Esophagus muscularis mucosa (tissue), 3 donors: ENCODE results near the gene RHOXF2B.
"Not testable (repeated sequence)": the region's sequence is repeated elsewhere in the genome, so short reads cannot be mapped to it uniquely, and the experiment has no call there.

ENCODE experiments used
- CTCF ChIP-seq, 3 experiments: fragments of 200-600 bp in 2 of 3; fragments of 450-650 bp in 1 of 3; sonication (generic) in 2 of 3; IDR thresholded peaks; one replicate each; pipeline ENCODE4 v1.5.1; 2017 to 2019; ENCODE audit warnings: antibody characterized with exemption in 3 of 3, mild to moderate bottlenecking in 2 of 3, moderate library complexity in 1 of 3
- POLR2A ChIP-seq: fragments of 450-650 bp; IDR thresholded peaks from one replicate; pipeline ENCODE4 v1.6.1; 2017; ENCODE audit warnings: antibody characterized with exemption, moderate library complexity, mild to moderate bottlenecking, low read depth

GRCh38 chrX:120077590-120077989 lies at the start of gene RHOXF2B:
- TF ChIP-seq POLR2A; CTCF (IDR thresholded peaks at IDR 0.05): not testable (repeated sequence)
